ENCODE measurements around the gene TAMM41.

DNA sequence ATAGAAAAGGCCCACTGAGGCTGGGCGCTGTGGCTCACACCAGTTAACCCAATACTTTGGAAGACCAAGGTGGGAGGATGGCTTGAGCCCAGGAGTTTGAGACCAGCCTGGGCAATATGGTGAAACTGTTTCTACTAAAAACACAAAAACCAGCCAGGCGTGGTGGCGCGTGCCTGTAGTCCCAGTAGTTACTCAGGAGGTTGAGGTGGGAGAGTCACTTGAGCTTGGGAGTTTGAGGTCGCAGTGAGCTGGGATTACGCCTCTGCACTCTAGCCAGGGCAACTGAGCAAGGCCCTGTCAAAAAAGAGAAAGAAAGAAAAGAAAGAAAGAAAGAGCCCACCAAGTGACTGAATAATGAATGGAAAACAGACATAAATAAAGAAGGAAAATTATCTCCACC lies 32.0 kb downstream of the TAMM41 start:
- TF ChIP-seq CTCF (conservative IDR thresholded peaks at IDR 0.05; ENCODE audit: low read length) (no peak), EZH2phosphoT487 (IDR thresholded peaks at IDR 0.05; ENCODE audit: borderline replicate concordance) (no peak)

Measured in Loucy (cell line).